Fibroblast of upper back skin (primary cell): ENCODE measurements around the gene KLK7.

Experiments used
- DNase-seq: peaks from one replicate; pipeline ENCODE4 v3.0.0-alpha.2; 2013

The KLK7 gene

DNA sequence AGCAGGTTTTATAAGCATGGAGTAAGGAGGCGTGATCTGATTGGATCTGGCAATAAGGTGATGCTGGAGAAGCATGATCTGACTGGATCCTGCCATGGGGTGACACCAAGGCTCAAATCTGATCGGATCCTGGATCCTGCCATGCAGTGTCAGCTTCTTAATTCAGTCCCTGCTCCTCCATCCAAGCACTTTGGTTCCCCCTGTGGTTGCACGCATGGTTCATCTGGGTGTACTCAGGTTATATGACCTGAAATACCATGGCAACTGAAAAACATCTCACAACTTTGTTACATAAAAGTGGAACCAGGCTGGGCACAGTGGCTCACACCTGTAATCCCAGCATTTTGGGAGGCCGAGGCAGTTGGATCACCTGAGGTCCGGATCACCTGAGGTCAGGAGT, 54.9 kb downstream of the KLK7 start:
- DNase-seq: no peak
